Smooth muscle cell (in vitro differentiated cells): ENCODE measurements around the gene CCIN. TPM values are rescaled to one million over a fixed set of nuclear protein-coding genes. Genes with fewer than 3 reads are reported as not detected.

ENCODE experiments used
- DNase-seq: peaks from one replicate; lab custom pipeline; 2025; ENCODE audit not compliant: unreplicated experiment; lab: John Stamatoyannopoulos, UW
- H2AFZ ChIP-seq: fragments of 200-600 bp; sonication (generic); 2 replicates; pipeline ENCODE4 v1.6.0; 2016; ENCODE audit warnings: antibody characterized with exemption, low read depth, mild to moderate bottlenecking
- H3F3A ChIP-seq: fragments of 200-600 bp; sonication (generic); 2 replicates; pipeline ENCODE4 v1.6.0; 2017; ENCODE audit warnings: antibody characterized with exemption, low read depth
- H3K27ac ChIP-seq: fragments of 200-600 bp; sonication (generic); 2 replicates; pipeline ENCODE4 v1.5.1; 2016; ENCODE audit warnings: low read depth, mild to moderate bottlenecking
- H3K27me3 ChIP-seq: fragments of 200-600 bp; sonication (generic); 2 replicates; pipeline ENCODE4 v1.6.1; 2016; ENCODE audit warnings: low read depth, mild to moderate bottlenecking
- H3K36me3 ChIP-seq: fragments of 200-600 bp; sonication (generic); 2 replicates; pipeline ENCODE4 v1.5.1; 2016; ENCODE audit warnings: low read depth
- H3K4me1 ChIP-seq: fragments of 200-600 bp; sonication (generic); 2 replicates; pipeline ENCODE4 v1.5.1; 2016; ENCODE audit warnings: low read depth
- H3K4me2 ChIP-seq: fragments of 200-600 bp; sonication (generic); 2 replicates; pipeline ENCODE4 v1.6.0; 2016; ENCODE audit warnings: mild to moderate bottlenecking
- H3K4me3 ChIP-seq: fragments of 200-600 bp; sonication (generic); 2 replicates; pipeline ENCODE4 v1.5.1; 2016; ENCODE audit warnings: mild to moderate bottlenecking
- H3K79me2 ChIP-seq: fragments of 200-600 bp; sonication (generic); 2 replicates; pipeline ENCODE4 v1.6.0; 2016; ENCODE audit warnings: low read depth, mild to moderate bottlenecking
- H3K9ac ChIP-seq: fragments of 200-600 bp; sonication (generic); 2 replicates; pipeline ENCODE4 v1.6.0; 2016; ENCODE audit warnings: low read depth
- H3K9me3 ChIP-seq: fragments of 200-600 bp; sonication (generic); replicated peaks from 2 replicates; pipeline ENCODE4 v1.5.1; 2016; ENCODE audit warnings: low read depth
- H4K20me1 ChIP-seq: fragments of 200-600 bp; sonication (generic); 2 replicates; pipeline ENCODE4 v1.6.0; 2016; ENCODE audit warnings: low read depth
- WGBS: methylation state at CpG from one replicate; pipeline ENCODE4 v1.1.7; 2016; ENCODE audit warnings: low lambda C conversion rate; 5-methylcytosine and 5-hydroxymethylcytosine counted together
- polyA plus RNA-seq: library from polyadenylated mRNA; unstranded; fragments of >200 nt; fragmentation: Nextera tagmentation; extraction: Ambion mirVana; gene quantifications from 2 replicates; pipeline ENCODE4 v1.2.1, GENCODE V29; 2016
- total RNA-seq: library from RNA; depleted of rRNA; stranded (reverse); fragments of >200 nt; gene quantifications from 2 replicates; pipeline ENCODE4 v1.2.3, GENCODE V29; 2014
- TF ChIP-seq, protein P1 (sequence below): fragments of 200-600 bp; sonication (generic); IDR thresholded peaks from 2 replicates; pipeline ENCODE4 v1.5.1; 2017; ENCODE audit warnings: borderline replicate concordance, mild to moderate bottlenecking, antibody characterized with exemption; ENCODE audit not compliant: insufficient read depth, poor library complexity, severe bottlenecking

Gene CCIN
- total and polyA plus RNA-seq, 2 experiments from 2014 or later: 0.31 to 1.3 TPM

DNA sequence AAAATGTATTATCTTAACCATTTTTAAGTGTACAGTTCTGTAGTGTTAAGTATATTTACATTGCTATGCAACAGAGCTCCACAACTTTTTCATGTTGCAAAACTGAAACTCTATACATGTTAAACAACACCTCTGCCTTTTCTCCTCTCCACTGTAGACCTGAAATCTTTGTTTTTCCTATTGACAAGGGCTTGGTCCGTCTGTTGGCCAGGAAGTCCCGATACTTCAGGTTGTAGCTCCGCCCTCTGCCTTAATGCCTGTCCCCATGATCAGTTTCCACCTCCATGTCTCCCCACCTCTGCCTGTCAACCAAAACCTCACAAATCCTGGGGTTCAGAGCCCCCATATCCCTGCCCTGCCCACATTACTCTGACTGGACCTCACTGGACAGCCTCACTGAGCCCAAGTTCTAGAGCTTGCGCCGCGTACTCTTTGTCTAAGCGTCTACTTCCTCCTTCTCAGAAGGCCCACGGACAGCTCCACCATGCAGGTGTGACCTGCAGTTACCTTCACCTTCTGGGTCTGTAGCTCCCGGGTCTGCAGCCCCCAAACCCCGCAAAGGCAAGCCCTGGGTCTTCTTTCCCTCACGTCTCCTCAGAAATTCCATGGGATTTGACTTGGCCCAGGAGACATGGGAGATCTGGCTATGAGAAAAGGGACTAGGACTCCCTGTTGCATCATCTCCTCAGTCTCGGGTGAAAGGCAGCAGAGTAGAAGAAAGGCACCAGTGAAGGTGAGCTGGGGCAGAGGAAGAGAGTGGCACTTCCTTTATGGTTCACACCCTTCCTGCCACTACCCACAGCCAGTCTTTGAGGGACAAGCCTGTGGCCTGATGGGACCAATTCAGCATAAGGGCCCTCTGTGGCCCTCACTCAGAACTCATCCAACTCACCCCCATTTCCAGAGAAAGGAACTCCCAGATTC, 24.6 kb upstream of the CCIN start:
- H3K27me3 ChIP-seq: no peaks in the 10 kb centered on the region
- H3K4me1 ChIP-seq: peaks cover 5% of the 10 kb centered on the region
- no peak overlapping the region for H3K4me2 ChIP-seq
- no peaks in the 10 kb centered on the region for H4K20me1 ChIP-seq
- H3K27ac ChIP-seq: no peak overlapping the region
- 98% methylated on average over 12 of the region's 12 CpGs for WGBS
- H3F3A ChIP-seq: peaks cover 14% of the 10 kb centered on the region
- peaks cover 7% of the 10 kb centered on the region for H3K79me2 ChIP-seq
- H3K36me3 ChIP-seq: no peaks in the 10 kb centered on the region
- no peak overlapping the region for H3K9ac ChIP-seq
- no peak for DNase-seq
- TF ChIP-seq, protein P1, sequence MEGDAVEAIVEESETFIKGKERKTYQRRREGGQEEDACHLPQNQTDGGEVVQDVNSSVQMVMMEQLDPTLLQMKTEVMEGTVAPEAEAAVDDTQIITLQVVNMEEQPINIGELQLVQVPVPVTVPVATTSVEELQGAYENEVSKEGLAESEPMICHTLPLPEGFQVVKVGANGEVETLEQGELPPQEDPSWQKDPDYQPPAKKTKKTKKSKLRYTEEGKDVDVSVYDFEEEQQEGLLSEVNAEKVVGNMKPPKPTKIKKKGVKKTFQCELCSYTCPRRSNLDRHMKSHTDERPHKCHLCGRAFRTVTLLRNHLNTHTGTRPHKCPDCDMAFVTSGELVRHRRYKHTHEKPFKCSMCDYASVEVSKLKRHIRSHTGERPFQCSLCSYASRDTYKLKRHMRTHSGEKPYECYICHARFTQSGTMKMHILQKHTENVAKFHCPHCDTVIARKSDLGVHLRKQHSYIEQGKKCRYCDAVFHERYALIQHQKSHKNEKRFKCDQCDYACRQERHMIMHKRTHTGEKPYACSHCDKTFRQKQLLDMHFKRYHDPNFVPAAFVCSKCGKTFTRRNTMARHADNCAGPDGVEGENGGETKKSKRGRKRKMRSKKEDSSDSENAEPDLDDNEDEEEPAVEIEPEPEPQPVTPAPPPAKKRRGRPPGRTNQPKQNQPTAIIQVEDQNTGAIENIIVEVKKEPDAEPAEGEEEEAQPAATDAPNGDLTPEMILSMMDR: no peak
- H2AFZ ChIP-seq: no peak overlapping the region
- no peaks in the 10 kb centered on the region for H3K9me3 ChIP-seq
- no peak overlapping the region for H3K4me3 ChIP-seq

DNA sequence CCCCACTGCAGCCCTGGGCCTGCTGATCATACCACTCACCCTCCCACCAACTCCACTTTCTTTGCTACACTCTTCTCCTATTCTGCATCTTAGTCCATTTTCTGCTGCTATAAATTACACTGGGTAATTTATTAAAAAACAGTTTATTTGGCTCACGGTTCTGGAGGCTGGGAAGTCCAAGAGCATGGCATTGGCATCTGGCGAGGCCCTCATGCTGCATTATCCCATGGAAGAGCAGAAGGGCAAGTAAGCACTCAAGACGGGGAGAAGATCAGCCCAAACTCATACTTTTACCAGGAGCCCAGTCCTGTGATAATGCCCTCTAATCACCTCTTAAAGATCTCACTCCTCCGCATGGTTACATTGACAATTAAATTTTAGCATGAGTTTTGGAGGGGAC, 23.2 kb upstream of the CCIN start:
- peaks cover 23% of the 10 kb centered on the region for H3F3A ChIP-seq
- peaks cover 4% of the 10 kb centered on the region for H3K79me2 ChIP-seq
- 98% methylated on average over 4 of the region's 4 CpGs for WGBS
- no peaks in the 10 kb centered on the region for H3K27me3 ChIP-seq
- no peak overlapping the region for H3K4me3 ChIP-seq
- H3K27ac ChIP-seq: no peak overlapping the region
- no peaks in the 10 kb centered on the region for H3K9me3 ChIP-seq
- TF ChIP-seq, protein P1: no peak
- DNase-seq: no peak
- no peak overlapping the region for H2AFZ ChIP-seq
- no peak overlapping the region for H3K9ac ChIP-seq
- H3K4me1 ChIP-seq: peaks cover 5% of the 10 kb centered on the region
- no peaks in the 10 kb centered on the region for H3K36me3 ChIP-seq
- H4K20me1 ChIP-seq: no peaks in the 10 kb centered on the region
- peak overlapping the region; percentile 49 for H3K4me2 ChIP-seq

DNA sequence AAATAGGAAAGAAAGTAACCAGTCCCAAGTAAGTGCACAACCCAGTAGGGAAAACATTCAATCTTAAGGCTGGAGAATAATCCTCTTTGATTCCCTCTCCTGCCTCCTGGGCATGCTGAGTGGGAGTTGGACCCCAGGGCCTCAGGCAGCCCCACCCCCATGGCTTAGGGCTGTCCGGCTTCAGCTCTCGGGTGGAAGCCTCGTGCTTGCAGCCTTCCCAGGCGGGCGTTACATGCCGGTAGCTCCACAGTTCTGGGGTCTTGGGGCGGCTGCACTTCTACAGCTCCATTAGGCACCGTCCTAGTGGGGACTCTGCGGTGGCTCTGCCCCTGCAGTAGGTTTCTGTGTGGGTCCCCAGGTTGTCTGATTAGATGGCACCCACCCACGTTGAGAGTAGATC, 22.5 kb upstream of the CCIN start:
- Histone ChIP-seq H2AFZ (no peak overlapping the region), H3K4me2 (peak overlapping the region; percentile 49), H3K79me2 (no peaks in the 10 kb centered on the region), H3K4me3 (no peak overlapping the region), H3K4me1 (peaks cover 5% of the 10 kb centered on the region), H3K27ac (no peak overlapping the region), H3K36me3 (no peaks in the 10 kb centered on the region), H3F3A (peaks cover 28% of the 10 kb centered on the region), H3K27me3 (no peaks in the 10 kb centered on the region), H3K9ac (no peak overlapping the region), H4K20me1 (no peaks in the 10 kb centered on the region), H3K9me3 (no peaks in the 10 kb centered on the region)
- no peak for DNase-seq
- TF ChIP-seq, protein P1: no peak
- 56% methylated on average over 10 of the region's 10 CpGs for WGBS
